SK-N-SH (cell line): Measurements from ENCODE around the gene AIRE. TPM values are rescaled to one million over a fixed set of nuclear protein-coding genes. Genes with fewer than 3 reads are reported as not detected.

Experiments used
- CTCF ChIA-PET: fragments of 300-600, 350-600 bp; formaldehyde crosslinking; extraction: SDS; loops from one replicate; lab custom pipeline; 2021; lab: Yijun Ruan, JAX
- POLR2A ChIA-PET: fragments of 350-600 bp; sonication (Branson Sonifier 250); formaldehyde crosslinking; extraction: SDS; loops from one replicate; lab custom pipeline; 2020; ENCODE audit warnings: antibody characterized with exemption, inconsistent platforms; lab: Yijun Ruan, JAX
- DNase-seq: peaks from one replicate; pipeline ENCODE4 v3.0.0; 2012
- H2AFZ ChIP-seq: fragments of 200-600 bp; sonication (generic); 2 replicates; pipeline ENCODE4 v1.8.1; 2016; ENCODE audit warnings: antibody characterized with exemption, mild to moderate bottlenecking, low read depth
- H3F3A ChIP-seq: fragments of 200-600 bp; sonication (generic); replicated peaks from 2 replicates; pipeline ENCODE3; 2016; ENCODE audit warnings: antibody characterized with exemption, mild to moderate bottlenecking; ENCODE audit not compliant: insufficient read depth
- H3K27ac ChIP-seq, 2 experiments: fragments of 200-500 bp in 1 of 2; fragments of 200-600 bp in 1 of 2; sonication (Bioruptor generic) in 1 of 2; sonication (generic), shearing (Covaris generic) in 1 of 2; 2 replicates each; pipeline versions ENCODE4 v1.5.1 to v1.6.1; 2014 to 2016; ENCODE audit warnings: low read depth in 2 of 2, inconsistent platforms in 1 of 2, low read length in 1 of 2, mild to moderate bottlenecking in 1 of 2, mixed read lengths in 1 of 2
- H3K27me3 ChIP-seq: fragments of 200-600 bp; sonication (generic), shearing (Covaris generic); 2 replicates; pipeline ENCODE4 v1.6.1; 2016; ENCODE audit warnings: mixed run types; ENCODE audit not compliant: insufficient read depth
- H3K36me3 ChIP-seq, 2 experiments: fragments of 200-500 bp in 1 of 2; fragments of 200-600 bp in 1 of 2; sonication (Bioruptor generic) in 1 of 2; sonication (generic) in 1 of 2; replicated peaks in 1 of 2; 2 replicates each; pipeline versions ENCODE3 to v1.5.1; 2014 to 2016; ENCODE audit warnings: low read length in 1 of 2, mild to moderate bottlenecking in 1 of 2; ENCODE audit not compliant: insufficient read depth in 2 of 2, control insufficient read depth in 1 of 2
- H3K4me1 ChIP-seq, 2 experiments: fragments of 200-500 bp in 1 of 2; fragments of 200-600 bp in 1 of 2; sonication (Bioruptor generic) in 1 of 2; sonication (generic), shearing (Covaris generic) in 1 of 2; 2 replicates each; pipeline versions ENCODE4 v1.5.1 to v1.6.1; 2014 to 2016; ENCODE audit warnings: low read depth in 1 of 2, low read length in 1 of 2, mixed run types in 1 of 2; ENCODE audit not compliant: insufficient read depth in 2 of 2, control insufficient read depth in 1 of 2
- H3K4me2 ChIP-seq: fragments of 200-600 bp; sonication (generic), shearing (Covaris generic); 2 replicates; pipeline ENCODE4 v1.6.1; 2017; ENCODE audit warnings: mixed run types
- H3K4me3 ChIP-seq, 2 experiments: fragments of 200-500 bp in 1 of 2; fragments of 200-600 bp in 1 of 2; sonication (Bioruptor generic) in 1 of 2; sonication (generic), shearing (Covaris generic) in 1 of 2; 2 replicates each; pipeline versions ENCODE4 v1.5.1 to v1.8.1; 2014 to 2016; ENCODE audit warnings: low read depth in 2 of 2, inconsistent platforms in 1 of 2, low read length in 1 of 2, mild to moderate bottlenecking in 1 of 2, mixed read lengths in 1 of 2, moderate library complexity in 1 of 2
- H3K79me2 ChIP-seq: fragments of 200-600 bp; sonication (generic); 2 replicates; pipeline ENCODE4 v1.8.1; 2017; ENCODE audit warnings: mild to moderate bottlenecking; ENCODE audit not compliant: insufficient read depth
- H3K9ac ChIP-seq: fragments of 200-600 bp; sonication (generic); 2 replicates; pipeline ENCODE4 v1.6.1; 2017; ENCODE audit warnings: mixed run types
- H3K9me2 ChIP-seq: fragments of 200-600 bp; sonication (generic); 2 replicates; pipeline ENCODE4 v1.6.1; 2017; ENCODE audit warnings: mixed run types
- H3K9me3 ChIP-seq: fragments of 200-600 bp; sonication (generic); 2 replicates; pipeline ENCODE4 v1.6.1; 2017; ENCODE audit warnings: mixed run types, mild to moderate bottlenecking, moderate library complexity
- H4K20me1 ChIP-seq: fragments of 200-600 bp; sonication (generic); 2 replicates; pipeline ENCODE4 v1.6.1; 2017; ENCODE audit warnings: mild to moderate bottlenecking, mixed run types; ENCODE audit not compliant: insufficient read depth
- CTCF ChIP-seq: fragments of 200-600 bp; sonication (generic); IDR thresholded peaks from 2 replicates; pipeline ENCODE4 v1.6.1; 2017; ENCODE audit warnings: antibody characterized with exemption, mild to moderate bottlenecking, moderate library complexity
- EZH2phosphoT487 ChIP-seq: fragments of 200-600 bp; sonication (generic); IDR thresholded peaks from 2 replicates; pipeline ENCODE4 v1.6.1; 2017; ENCODE audit warnings: low read depth, mixed run types, mild to moderate bottlenecking, antibody characterized with exemption, moderate library complexity, borderline replicate concordance
- FOSL2 ChIP-seq: IDR thresholded peaks from 2 replicates; pipeline ENCODE4 v1.4.0; 2012; ENCODE audit warnings: low read depth, mild to moderate bottlenecking, moderate library complexity, borderline replicate concordance
- FOXM1 ChIP-seq: IDR thresholded peaks from 2 replicates; pipeline ENCODE4 v1.4.0; 2012; ENCODE audit warnings: low read depth, mild to moderate bottlenecking
- GABPA ChIP-seq: IDR thresholded peaks from 2 replicates; pipeline ENCODE4 v1.4.0; 2012; ENCODE audit warnings: low read depth, mild to moderate bottlenecking
- GATA2 ChIP-seq: sonication (generic); formaldehyde crosslinking; IDR thresholded peaks from 2 replicates; pipeline ENCODE4 v1.5.0; 2020; ENCODE audit warnings: mild to moderate bottlenecking, missing genetic modification reagents
- MEF2A ChIP-seq: IDR thresholded peaks from 2 replicates; pipeline ENCODE4 v1.4.0; 2012; ENCODE audit warnings: low read depth, borderline replicate concordance
- NRF1 ChIP-seq: IDR thresholded peaks from 2 replicates; pipeline ENCODE4 v1.6.1; 2012; ENCODE audit warnings: low read depth, mild to moderate bottlenecking, low read length
- RAD21 ChIP-seq: IDR thresholded peaks from 2 replicates; pipeline ENCODE4 v1.6.1; 2012; ENCODE audit warnings: mild to moderate bottlenecking, low read length
- RFX5 ChIP-seq: IDR thresholded peaks from 2 replicates; pipeline ENCODE4 v1.6.1; 2012; ENCODE audit warnings: mild to moderate bottlenecking, improper control_type of control experiment, low read length
- RXRA ChIP-seq: IDR thresholded peaks from 2 replicates; pipeline ENCODE4 v1.4.0; 2012; ENCODE audit warnings: low read depth, mild to moderate bottlenecking, borderline replicate concordance
- SMC3 ChIP-seq: IDR thresholded peaks from 2 replicates; pipeline ENCODE4 v1.6.1; 2012; ENCODE audit warnings: low read depth, low read length, improper control_type of control experiment
- TCF12 ChIP-seq: IDR thresholded peaks from 2 replicates; pipeline ENCODE4 v1.4.0; 2012
- TEAD4 ChIP-seq: IDR thresholded peaks from 2 replicates; pipeline ENCODE4 v1.4.0; 2012; ENCODE audit warnings: mild to moderate bottlenecking, borderline replicate concordance; ENCODE audit not compliant: insufficient read depth
- ZBTB33 ChIP-seq: IDR thresholded peaks from 2 replicates; pipeline ENCODE4 v1.4.0; 2012; ENCODE audit warnings: low read depth, borderline replicate concordance
- WGBS: methylation state at CpG from one replicate; pipeline ENCODE4 v1.1.6; 2017; ENCODE audit warnings: low lambda C conversion rate; 5-methylcytosine and 5-hydroxymethylcytosine counted together
- polyA plus RNA-seq, 3 experiments: library from polyadenylated mRNA; depleted of rRNA; stranded (reverse); fragments of >200 nt; gene quantifications; 2 replicates each; pipeline ENCODE4 v1.2.3, GENCODE V29; 2012
- TF ChIP-seq, protein P1 (sequence below): fragments of 150-350 bp; IDR thresholded peaks from 2 replicates; pipeline ENCODE4 v1.6.1; 2017; ENCODE audit warnings: antibody characterized with exemption, low read length, low read depth, borderline replicate concordance
- TF ChIP-seq, protein P2 (sequence below): IDR thresholded peaks from 2 replicates; pipeline ENCODE4 v1.4.0; 2012; ENCODE audit warnings: low read depth, borderline replicate concordance
- TF ChIP-seq, protein P3 (sequence below): fragments of 150-350 bp; IDR thresholded peaks from 2 replicates; pipeline ENCODE4 v1.6.1; 2016; ENCODE audit warnings: mild to moderate bottlenecking, low read depth, low read length

The AIRE gene
- polyA plus RNA-seq, 1 of the 3 experiments (the other 2 are of a cell fraction), result not detected

DNA sequence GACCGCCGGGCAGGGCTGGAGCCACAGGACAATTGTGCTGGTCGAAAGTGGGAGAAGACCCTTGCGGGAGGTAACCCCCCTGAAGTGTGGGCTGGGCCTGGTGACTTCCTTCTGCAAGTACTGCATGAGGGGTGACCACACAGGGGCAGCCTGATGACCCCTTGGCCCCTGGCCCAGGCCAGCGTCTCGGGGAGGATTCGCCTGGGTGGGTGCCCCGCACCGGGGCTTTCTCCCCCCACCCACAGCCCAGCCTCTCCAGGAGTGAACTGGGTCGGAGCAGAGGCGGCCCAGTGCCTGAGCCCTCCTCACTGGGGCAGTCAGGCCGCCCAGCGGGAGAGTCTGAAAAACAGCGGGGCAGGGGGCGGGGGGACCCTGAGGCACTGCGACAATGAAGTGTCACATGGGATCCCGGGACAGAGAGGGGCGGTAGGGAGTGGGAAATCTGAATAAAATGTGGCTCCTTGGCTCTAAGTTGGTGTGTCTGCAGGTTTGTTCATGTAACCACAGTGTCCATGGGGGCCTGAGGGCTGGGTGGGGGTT lies 22.4 kb upstream of the AIRE start:
- WGBS, result 80% methylated on average over 9 of the region's 18 CpGs
- Histone ChIP-seq H3K9ac (no peak overlapping the region), H3K9me3 (no peaks in the 10 kb centered on the region), H3K4me2 (no peak overlapping the region), H3K27ac (no peak overlapping the region), H3K4me1 (no peaks in the 10 kb centered on the region), H3K27me3 (no peaks in the 10 kb centered on the region), H3K4me3 (no peak overlapping the region), H3K9me2 (no peaks in the 10 kb centered on the region), H3F3A (no peaks in the 10 kb centered on the region), H3K36me3 (no peaks in the 10 kb centered on the region), H2AFZ (no peak overlapping the region), H3K79me2 (no peaks in the 10 kb centered on the region), H4K20me1 (no peaks in the 10 kb centered on the region)
- DNase-seq, result no peak
- TF ChIP-seq, protein P1, sequence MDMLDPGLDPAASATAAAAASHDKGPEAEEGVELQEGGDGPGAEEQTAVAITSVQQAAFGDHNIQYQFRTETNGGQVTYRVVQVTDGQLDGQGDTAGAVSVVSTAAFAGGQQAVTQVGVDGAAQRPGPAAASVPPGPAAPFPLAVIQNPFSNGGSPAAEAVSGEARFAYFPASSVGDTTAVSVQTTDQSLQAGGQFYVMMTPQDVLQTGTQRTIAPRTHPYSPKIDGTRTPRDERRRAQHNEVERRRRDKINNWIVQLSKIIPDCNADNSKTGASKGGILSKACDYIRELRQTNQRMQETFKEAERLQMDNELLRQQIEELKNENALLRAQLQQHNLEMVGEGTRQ, result no peak
- TF ChIP-seq, protein P2, sequence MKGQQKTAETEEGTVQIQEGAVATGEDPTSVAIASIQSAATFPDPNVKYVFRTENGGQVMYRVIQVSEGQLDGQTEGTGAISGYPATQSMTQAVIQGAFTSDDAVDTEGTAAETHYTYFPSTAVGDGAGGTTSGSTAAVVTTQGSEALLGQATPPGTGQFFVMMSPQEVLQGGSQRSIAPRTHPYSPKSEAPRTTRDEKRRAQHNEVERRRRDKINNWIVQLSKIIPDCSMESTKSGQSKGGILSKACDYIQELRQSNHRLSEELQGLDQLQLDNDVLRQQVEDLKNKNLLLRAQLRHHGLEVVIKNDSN, result no peak
- no peak for TF ChIP-seq GABPA
- no peak for TF ChIP-seq FOSL2
- TF ChIP-seq MEF2A, result no peak
- TF ChIP-seq NRF1, result no peak
- no peak for TF ChIP-seq SMC3
- no peak for TF ChIP-seq CTCF
- TF ChIP-seq RAD21, result no peak
- TF ChIP-seq, protein P3, sequence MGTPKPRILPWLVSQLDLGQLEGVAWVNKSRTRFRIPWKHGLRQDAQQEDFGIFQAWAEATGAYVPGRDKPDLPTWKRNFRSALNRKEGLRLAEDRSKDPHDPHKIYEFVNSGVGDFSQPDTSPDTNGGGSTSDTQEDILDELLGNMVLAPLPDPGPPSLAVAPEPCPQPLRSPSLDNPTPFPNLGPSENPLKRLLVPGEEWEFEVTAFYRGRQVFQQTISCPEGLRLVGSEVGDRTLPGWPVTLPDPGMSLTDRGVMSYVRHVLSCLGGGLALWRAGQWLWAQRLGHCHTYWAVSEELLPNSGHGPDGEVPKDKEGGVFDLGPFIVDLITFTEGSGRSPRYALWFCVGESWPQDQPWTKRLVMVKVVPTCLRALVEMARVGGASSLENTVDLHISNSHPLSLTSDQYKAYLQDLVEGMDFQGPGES, result no peak
- TF ChIP-seq ZBTB33, result no peak
- TF ChIP-seq RXRA, result no peak
- TF ChIP-seq TCF12, result no peak
- TF ChIP-seq EZH2phosphoT487, result no peak
- TF ChIP-seq GATA2 (CRISPR knock-in tag), result no peak
- TF ChIP-seq RFX5, result no peak
- no peak for TF ChIP-seq FOXM1
- TF ChIP-seq TEAD4, result no peak
- ChIA-PET POLR2A (no interaction called here), CTCF (no interaction called here)
